Kidney epithelial cell (primary cell): ENCODE results near the gene PCCA. TPM values are rescaled to one million over a fixed set of nuclear protein-coding genes. Genes with fewer than 3 reads are reported as not detected.
"Not testable (repeated sequence)": the region's sequence is repeated elsewhere in the genome, so short reads cannot be mapped to it uniquely, and the experiment has no call there.

Source experiments
- DNase-seq: peaks from one replicate; pipeline ENCODE4 v3.0.0-alpha.2; 2010; ENCODE audit warnings: low read depth
- H3K27me3 ChIP-seq: 2 replicates; pipeline ENCODE4 v1.6.0; 2011; ENCODE audit warnings: low read length; ENCODE audit not compliant: control insufficient read depth, insufficient read depth
- H3K36me3 ChIP-seq: 2 replicates; pipeline ENCODE4 v1.5.1; 2011; ENCODE audit warnings: low read length; ENCODE audit not compliant: control insufficient read depth, insufficient read depth
- H3K4me3 ChIP-seq: 2 replicates; pipeline ENCODE4 v1.5.1; 2011; ENCODE audit warnings: low read depth, mild to moderate bottlenecking, control low read depth, low read length
- total RNA-seq: library from RNA; depleted of rRNA; stranded (reverse); fragments of >200 nt; gene quantifications from 2 replicates; pipeline ENCODE4 v1.2.3, GENCODE V29; 2015
- TF ChIP-seq, protein P1 (sequence below): IDR thresholded peaks from 2 replicates; pipeline ENCODE4 v1.5.1; 2011; ENCODE audit warnings: mild to moderate bottlenecking, moderate library complexity, low read length, control low read depth, inconsistent platforms; ENCODE audit not compliant: insufficient read depth, poor library complexity, severe bottlenecking

Gene PCCA
- total RNA-seq, 1 donor from 2014 or later, result 15.7 TPM

DNA sequence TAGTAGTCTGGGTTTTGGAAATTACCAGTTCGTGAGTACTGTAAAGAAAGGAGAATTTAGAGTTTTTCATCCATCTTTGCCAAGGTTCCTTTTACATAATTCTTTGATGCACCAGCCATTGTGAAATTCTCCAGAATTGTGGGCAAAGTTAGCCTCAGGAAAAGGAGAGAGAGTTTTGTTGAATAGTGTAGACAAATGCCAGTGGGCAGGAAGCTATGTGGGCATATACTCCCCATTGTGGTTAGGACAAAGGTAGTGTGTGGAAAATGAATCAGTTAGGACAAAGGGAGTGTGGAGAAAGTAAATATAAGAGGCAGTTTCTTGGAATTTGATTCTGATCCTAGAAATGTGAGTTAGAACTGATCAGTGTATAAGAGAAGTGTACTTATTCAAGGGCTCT is 67.9 kb downstream of the PCCA start:
- no peak overlapping the region for H3K4me3 ChIP-seq
- peak; percentile 56 for DNase-seq
- TF ChIP-seq, protein P1, sequence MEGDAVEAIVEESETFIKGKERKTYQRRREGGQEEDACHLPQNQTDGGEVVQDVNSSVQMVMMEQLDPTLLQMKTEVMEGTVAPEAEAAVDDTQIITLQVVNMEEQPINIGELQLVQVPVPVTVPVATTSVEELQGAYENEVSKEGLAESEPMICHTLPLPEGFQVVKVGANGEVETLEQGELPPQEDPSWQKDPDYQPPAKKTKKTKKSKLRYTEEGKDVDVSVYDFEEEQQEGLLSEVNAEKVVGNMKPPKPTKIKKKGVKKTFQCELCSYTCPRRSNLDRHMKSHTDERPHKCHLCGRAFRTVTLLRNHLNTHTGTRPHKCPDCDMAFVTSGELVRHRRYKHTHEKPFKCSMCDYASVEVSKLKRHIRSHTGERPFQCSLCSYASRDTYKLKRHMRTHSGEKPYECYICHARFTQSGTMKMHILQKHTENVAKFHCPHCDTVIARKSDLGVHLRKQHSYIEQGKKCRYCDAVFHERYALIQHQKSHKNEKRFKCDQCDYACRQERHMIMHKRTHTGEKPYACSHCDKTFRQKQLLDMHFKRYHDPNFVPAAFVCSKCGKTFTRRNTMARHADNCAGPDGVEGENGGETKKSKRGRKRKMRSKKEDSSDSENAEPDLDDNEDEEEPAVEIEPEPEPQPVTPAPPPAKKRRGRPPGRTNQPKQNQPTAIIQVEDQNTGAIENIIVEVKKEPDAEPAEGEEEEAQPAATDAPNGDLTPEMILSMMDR, result no peak

DNA sequence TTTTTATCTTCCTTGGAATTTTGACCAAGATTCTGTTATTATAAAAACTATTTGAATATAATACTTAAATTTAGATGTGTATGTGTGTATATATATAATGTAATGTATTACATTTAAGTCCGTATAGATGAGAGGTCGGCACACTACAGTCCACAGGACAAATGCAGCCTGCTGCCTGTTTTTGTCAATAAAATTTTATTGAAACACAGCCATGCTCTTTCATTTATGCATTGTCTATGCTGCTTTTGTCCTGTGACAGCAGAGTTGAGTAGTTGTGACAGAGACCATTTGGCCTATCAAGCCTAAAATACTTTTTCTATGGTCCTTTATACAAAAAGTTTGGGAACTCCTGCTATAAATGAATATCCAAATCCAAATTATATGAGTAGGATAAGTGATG is 69.7 kb downstream of the PCCA start:
- no peak overlapping the region for H3K4me3 ChIP-seq
- no peaks in the 10 kb centered on the region for H3K36me3 ChIP-seq
- no peak for DNase-seq
- TF ChIP-seq, protein P1, result no peak
- H3K27me3 ChIP-seq, result no peaks in the 10 kb centered on the region

More for the DNA sequence above, 67.9 kb downstream of the PCCA start:
- no peaks in the 10 kb centered on the region for H3K27me3 ChIP-seq
- H3K36me3 ChIP-seq, result no peaks in the 10 kb centered on the region

DNA sequence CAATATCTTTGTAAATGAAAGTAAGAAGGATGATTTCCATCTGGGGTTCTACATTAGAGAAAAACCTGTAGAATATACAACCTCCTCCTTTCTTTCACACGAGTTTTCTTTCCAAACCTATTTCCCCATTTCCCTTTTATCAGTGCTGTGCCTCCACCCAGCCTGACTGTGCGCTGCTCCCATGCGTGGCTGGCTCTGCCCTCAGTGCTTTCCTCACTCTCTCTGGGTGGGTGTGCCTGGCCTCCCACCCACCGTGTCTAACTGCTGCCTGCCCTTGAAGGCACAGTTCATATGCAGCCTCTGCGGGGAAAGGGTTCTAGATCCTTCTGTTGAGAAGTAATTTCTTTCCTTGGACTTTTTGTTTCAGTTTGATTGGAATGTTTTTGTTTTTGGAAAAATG is 70.7 kb downstream of the PCCA start:
- H3K4me3 ChIP-seq, result no peak overlapping the region
- no peak for DNase-seq
- H3K36me3 ChIP-seq, result no peaks in the 10 kb centered on the region
- TF ChIP-seq, protein P1, result no peak
- no peaks in the 10 kb centered on the region for H3K27me3 ChIP-seq

DNA sequence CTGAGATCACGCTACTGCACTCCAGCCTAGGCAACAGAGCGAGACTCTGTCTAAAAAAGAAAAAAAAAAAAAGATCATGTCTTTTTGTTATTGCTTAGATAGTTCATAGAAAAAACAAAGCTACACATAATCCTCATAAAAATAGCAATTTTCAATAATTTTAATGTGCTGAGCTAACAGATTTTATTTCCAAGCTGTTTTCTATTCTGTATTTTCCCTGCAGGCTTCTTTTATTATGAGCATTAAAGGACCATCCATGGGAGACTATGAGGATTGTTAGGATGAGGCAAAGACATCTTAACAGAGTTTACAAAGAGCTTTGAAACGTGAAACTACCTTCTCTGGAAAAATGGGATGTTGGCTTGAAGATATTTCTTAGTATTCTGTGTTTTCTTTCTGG is 71.6 kb downstream of the PCCA start:
- H3K4me3 ChIP-seq, result no peak overlapping the region
- no peaks in the 10 kb centered on the region for H3K27me3 ChIP-seq
- TF ChIP-seq, protein P1, result no peak
- DNase-seq, result no peak
- no peaks in the 10 kb centered on the region for H3K36me3 ChIP-seq

DNA sequence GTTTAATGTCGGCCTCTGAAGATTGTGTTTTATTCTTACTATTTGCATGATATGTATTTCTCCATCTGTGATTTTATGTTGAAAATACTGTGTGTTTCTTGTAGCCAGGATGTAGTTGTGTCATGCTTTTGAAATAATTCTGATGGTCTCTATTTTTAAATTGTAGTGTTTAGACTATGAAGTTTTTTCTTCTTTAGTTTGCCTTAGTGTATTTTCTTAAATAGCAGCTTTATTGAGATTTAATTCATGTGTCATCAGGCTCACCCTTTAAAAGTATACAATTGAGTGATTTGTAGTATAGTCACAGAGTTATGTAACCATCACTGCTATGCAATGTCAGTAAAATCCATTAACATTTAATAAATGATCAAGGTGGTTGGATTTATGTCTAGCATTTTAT is 74.5 kb downstream of the PCCA start:
- H3K4me3 ChIP-seq, result no peak overlapping the region
- H3K27me3 ChIP-seq, result no peaks in the 10 kb centered on the region
- TF ChIP-seq, protein P1, result no peak
- DNase-seq, result no peak
- H3K36me3 ChIP-seq, result no peaks in the 10 kb centered on the region

DNA sequence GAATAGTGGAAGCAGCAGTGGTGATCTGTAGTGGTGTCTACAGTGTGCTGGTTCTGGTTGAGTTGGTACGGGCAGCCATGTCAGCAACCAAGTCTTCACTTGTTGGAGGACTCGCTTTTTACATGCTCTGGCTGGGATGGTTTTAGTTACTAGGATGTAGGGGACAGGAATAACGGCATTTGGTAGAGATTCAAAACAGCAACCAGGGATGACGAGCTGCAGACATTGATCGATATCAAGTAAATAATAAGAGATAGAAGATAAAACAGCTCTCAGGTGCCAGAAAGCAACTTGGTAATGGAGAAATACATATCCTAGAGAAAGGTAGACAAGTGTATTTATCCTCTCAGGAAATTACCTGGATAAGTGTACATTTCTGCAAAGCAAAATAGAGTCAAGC is 84.3 kb downstream of the PCCA start:
- Histone ChIP-seq H3K27me3 (no peaks in the 10 kb centered on the region), H3K4me3 (no peak overlapping the region), H3K36me3 (no peaks in the 10 kb centered on the region)
- TF ChIP-seq, protein P1, result no peak
- no peak for DNase-seq

DNA sequence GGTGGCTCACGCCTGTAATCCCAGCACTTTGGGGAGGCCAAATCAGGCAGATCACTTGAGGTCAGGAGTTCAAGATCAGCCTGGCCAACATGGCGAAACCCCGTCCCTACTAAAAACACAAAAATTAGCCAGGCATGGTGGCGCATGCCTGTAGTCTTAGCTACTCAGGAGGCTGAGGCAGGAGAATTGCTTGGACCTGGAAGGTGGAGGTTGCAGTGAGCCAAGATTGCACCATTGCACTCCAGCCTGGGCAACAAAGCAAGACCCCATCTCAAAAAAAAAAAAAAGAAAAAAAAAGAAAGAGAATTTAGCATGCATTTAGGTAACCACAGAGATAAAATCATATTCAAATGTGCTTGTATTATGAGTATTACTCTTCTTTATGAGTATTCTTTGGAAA is 85.6 kb downstream of the PCCA start:
- DNase-seq, H3K4me3 ChIP-seq, H3K36me3 ChIP-seq, H3K27me3 ChIP-seq: not testable (repeated sequence)
